HUES6 (cell line): ENCODE measurements around the gene USHBP1.
A peak's percentile ranks its signal among the peaks of the same experiment; 100 is the strongest.

Source experiments
- H3K27ac ChIP-seq: 2 replicates; pipeline ENCODE4 v1.7.0; 2013; ENCODE audit warnings: low read depth, mild to moderate bottlenecking, low read length, inconsistent platforms
- H3K27me3 ChIP-seq: 2 replicates; pipeline ENCODE4 v1.6.1; 2013; ENCODE audit warnings: low read length; ENCODE audit not compliant: control insufficient read depth, insufficient read depth
- H3K36me3 ChIP-seq: 2 replicates; pipeline ENCODE4 v1.6.1; 2013; ENCODE audit warnings: low read length; ENCODE audit not compliant: control insufficient read depth, insufficient read depth
- H3K4me1 ChIP-seq: 2 replicates; pipeline ENCODE4 v1.6.1; 2013; ENCODE audit warnings: low read length; ENCODE audit not compliant: control insufficient read depth, insufficient read depth
- H3K4me3 ChIP-seq: 2 replicates; pipeline ENCODE4 v1.5.1; 2013; ENCODE audit warnings: low read depth, low read length
- H3K9ac ChIP-seq: one replicate; pipeline ENCODE4 v1.6.1; 2013; ENCODE audit warnings: mild to moderate bottlenecking, low read length
- H3K9me3 ChIP-seq: 2 replicates; pipeline ENCODE4 v1.6.1; 2013; ENCODE audit warnings: low read depth, low read length; ENCODE audit not compliant: control insufficient read depth, insufficient read depth

USHBP1 gene

DNA sequence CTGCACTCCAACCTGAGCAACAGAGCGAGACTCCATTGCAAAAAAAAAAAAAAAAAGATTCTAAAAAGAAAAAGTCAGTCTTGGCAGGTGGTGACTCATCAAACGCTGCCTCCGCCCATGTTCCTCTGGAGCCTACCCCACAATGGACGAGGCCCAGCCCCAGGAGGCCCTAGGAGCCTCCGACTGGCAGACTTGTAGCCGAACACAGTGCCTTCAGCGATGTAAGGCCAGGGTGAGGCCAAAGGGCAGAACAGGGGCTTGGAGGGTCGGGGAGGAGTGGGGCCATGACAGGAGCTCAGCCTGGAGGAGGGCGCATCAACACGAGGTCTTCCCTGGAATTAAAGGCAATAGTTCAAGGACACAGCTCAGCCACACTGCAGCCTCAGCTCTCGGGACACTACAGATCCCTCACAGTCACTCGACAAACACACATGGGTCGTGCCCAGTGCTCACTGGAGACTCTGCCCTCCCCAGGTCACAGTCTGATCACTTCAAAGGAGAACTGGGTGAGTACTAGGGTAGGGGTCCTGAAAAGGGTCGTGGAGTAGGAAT, 44.3 kb downstream of the USHBP1 start:
- no peaks in the 10 kb centered on the region for H3K9me3 ChIP-seq
- no peak overlapping the region for H3K4me3 ChIP-seq
- no peaks in the 10 kb centered on the region for H3K27me3 ChIP-seq
- no peak overlapping the region for H3K27ac ChIP-seq
- H3K36me3 ChIP-seq, result peaks cover 20% of the 10 kb centered on the region
- no peak overlapping the region for H3K9ac ChIP-seq
- peaks cover 12% of the 10 kb centered on the region; the same call in 1 of the 2 replicates for H3K4me1 ChIP-seq

- peaks cover 12% of the 10 kb centered on the region; the same call in 1 of the 2 replicates for H3K4me1 ChIP-seq
- no peaks in the 10 kb centered on the region for H3K9me3 ChIP-seq
- no peak overlapping the region for H3K27ac ChIP-seq
- peaks cover 20% of the 10 kb centered on the region for H3K36me3 ChIP-seq
- no peak overlapping the region for H3K9ac ChIP-seq
- H3K27me3 ChIP-seq, result no peaks in the 10 kb centered on the region
- H3K4me3 ChIP-seq, result no peak overlapping the region
These were observed 45.3 kb downstream of the USHBP1 start for GRCh38 chr19:17219286-17219685.

- Histone ChIP-seq H3K36me3 (peaks cover 31% of the 10 kb centered on the region), H3K4me3 (peak overlapping the region; percentile 85), H3K27ac (no peak overlapping the region)
These were observed 48.4 kb downstream of the USHBP1 start for GRCh38 chr19:17216058-17216670.

DNA sequence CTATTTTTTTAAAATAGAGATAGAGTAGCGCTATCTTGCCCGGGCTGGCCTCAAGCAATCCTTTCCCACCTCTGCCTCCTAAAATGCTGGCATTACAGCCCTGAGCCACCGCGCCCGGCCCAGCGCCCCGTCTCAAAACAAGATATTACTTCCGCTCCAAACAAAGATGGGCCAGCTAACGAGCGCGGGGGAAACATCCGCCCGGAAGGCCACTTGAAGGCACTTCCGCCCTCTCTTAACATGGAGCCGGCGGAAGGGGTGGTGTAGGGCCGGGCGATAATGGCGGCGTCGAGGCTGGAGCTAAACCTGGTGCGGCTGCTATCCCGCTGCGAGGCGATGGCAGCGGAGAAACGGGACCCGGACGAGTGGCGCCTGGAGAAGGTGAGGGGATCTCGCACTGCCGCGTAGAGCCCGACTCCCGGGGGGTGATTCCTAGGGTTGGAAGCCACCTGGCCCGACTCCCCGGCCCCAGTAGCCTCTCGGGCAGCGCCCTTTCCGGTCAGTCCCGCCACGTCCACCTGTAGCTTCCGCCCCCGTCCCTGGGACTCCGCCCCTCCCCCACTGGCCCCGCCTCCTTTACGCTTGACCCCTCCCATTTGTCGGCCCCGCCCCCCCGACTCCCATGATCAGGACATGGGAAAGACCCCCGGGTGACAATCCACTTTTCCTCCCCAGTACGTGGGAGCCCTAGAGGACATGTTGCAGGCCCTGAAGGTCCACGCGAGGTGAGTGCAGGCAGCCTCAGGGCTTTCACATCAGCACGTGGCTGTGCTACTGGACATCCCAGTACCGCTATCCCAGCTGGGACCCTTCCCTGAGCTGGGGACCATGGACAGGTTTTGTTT, 49.2 kb downstream of the USHBP1 start, which contains the start of gene USE1:
TSS of gene USE1 (plus strand) at position 231 of the 845 bp plus-strand sequence. CDS start at position 280, 49 bp downstream.
- Histone ChIP-seq H3K27ac (peak within 1 kb of the TSS; percentile 94), H3K4me1 (peaks cover 11% of the 10 kb centered on the region; the same call in 1 of the 2 replicates), H3K27me3 (no peaks in the 10 kb centered on the region), H3K9me3 (no peaks in the 10 kb centered on the region), H3K4me3 (peak within 1 kb of the TSS; percentile 85), H3K36me3 (peaks cover 36% of the 10 kb centered on the region), H3K9ac (peak within 1 kb of the TSS; percentile 94)

More at GRCh38 chr19:17216058-17216670, 48.4 kb downstream of the USHBP1 start:
- Histone ChIP-seq H3K4me1 (peaks cover 12% of the 10 kb centered on the region; the same call in 1 of the 2 replicates), H3K9me3 (no peaks in the 10 kb centered on the region), H3K9ac (no peak overlapping the region), H3K27me3 (no peaks in the 10 kb centered on the region)

- no peaks in the 10 kb centered on the region for H3K9me3 ChIP-seq
- H3K4me3 ChIP-seq, result peak overlapping the region; percentile 85
- H3K27ac ChIP-seq, result peak overlapping the region; percentile 94
- peaks cover 39% of the 10 kb centered on the region for H3K36me3 ChIP-seq
- H3K9ac ChIP-seq, result peak overlapping the region; percentile 94
- no peaks in the 10 kb centered on the region for H3K27me3 ChIP-seq
- H3K4me1 ChIP-seq, result peaks cover 12% of the 10 kb centered on the region
These were observed 49.9 kb downstream of the USHBP1 start for GRCh38 chr19:17214508-17215126.

GRCh38 chr19:17213334-17213733, 51.2 kb downstream of the USHBP1 start:
- no peak overlapping the region for H3K27ac ChIP-seq
- no peak overlapping the region for H3K4me3 ChIP-seq
- no peaks in the 10 kb centered on the region for H3K9me3 ChIP-seq
- H3K9ac ChIP-seq, result no peak overlapping the region
- peaks cover 32% of the 10 kb centered on the region for H3K36me3 ChIP-seq
- no peaks in the 10 kb centered on the region for H3K27me3 ChIP-seq
- peaks cover 17% of the 10 kb centered on the region for H3K4me1 ChIP-seq

DNA sequence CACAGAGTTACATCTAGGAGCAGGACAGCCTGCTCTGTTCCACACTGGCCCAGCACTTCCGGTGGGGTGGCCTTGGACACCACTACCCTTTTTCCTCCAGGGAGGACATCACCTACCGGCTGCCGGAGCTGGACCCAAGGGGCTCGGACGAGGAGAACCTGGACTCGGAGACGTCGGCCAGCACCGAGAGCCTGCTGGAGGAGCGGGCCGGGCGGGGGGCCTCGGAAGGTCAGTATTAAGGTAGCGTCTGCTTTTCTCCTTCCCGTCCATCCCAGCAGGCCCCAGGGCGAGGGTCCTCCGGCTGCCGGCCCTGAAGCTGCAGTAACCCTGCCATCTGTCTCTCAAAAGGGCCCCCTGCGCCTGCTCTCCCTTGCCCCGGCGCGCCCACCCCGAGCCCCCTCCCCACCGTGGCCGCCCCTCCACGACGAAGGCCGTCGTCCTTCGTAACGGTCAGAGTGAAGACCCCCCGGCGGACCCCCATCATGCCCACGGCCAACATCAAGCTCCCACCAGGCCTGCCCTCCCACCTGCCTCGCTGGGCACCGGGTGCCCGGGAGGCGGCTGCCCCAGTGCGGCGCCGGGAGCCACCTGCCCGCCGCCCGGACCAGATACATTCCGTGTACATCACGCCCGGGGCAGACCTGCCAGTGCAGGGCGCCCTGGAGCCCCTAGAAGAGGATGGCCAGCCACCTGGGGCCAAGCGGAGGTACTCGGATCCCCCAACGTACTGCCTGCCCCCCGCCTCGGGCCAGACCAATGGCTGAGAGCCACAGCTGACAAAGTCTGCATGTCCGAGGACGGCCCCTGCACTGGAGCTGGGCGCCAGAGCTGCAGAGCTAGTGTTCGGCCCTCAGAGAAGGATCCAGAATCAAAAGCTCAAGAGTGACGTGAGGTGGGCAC, 52.7 kb downstream of the USHBP1 start:
- Histone ChIP-seq H3K27ac (no peak overlapping the region), H3K27me3 (no peaks in the 10 kb centered on the region), H3K4me3 (no peak overlapping the region), H3K9me3 (no peaks in the 10 kb centered on the region), H3K36me3 (peaks cover 24% of the 10 kb centered on the region), H3K4me1 (peaks cover 17% of the 10 kb centered on the region), H3K9ac (no peak overlapping the region)

DNA sequence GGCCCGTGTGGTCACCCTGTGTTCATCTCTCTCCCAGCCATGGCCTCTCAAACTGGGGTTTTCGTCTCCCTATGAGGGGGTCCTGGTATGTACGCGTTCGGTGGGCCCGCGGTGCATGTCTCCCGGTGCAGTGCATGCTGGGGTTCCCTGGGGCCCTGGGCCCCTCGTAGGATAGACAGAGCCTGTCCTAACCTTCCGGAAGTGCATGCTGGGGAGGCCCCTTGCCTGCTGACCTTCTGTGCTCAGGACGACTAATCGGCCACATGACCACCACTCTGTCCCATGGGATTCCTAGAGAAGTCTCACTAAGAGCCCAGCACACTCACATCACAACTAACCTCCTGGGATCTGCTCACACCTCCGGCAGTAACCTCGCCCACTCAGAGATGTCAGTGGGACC, 54.2 kb downstream of the USHBP1 start:
- peaks cover 38% of the 10 kb centered on the region for H3K36me3 ChIP-seq
- no peak overlapping the region for H3K27ac ChIP-seq
- no peak overlapping the region for H3K9ac ChIP-seq
- peaks cover 9% of the 10 kb centered on the region for H3K4me1 ChIP-seq
- no peaks in the 10 kb centered on the region for H3K27me3 ChIP-seq
- H3K9me3 ChIP-seq, result no peaks in the 10 kb centered on the region
- H3K4me3 ChIP-seq, result no peak overlapping the region

GRCh38 chr19:17209126-17210036, 55.2 kb downstream of the USHBP1 start:
- H3K9me3 ChIP-seq, result no peaks in the 10 kb centered on the region
- 0 out of 2 replicates have a peak overlapping the region, but pooled peaks have one; percentile 23 for H3K4me3 ChIP-seq
- H3K9ac ChIP-seq, result no peak overlapping the region
- H3K4me1 ChIP-seq, result peaks cover 9% of the 10 kb centered on the region
- peaks cover 38% of the 10 kb centered on the region for H3K36me3 ChIP-seq
- H3K27ac ChIP-seq, result no peak overlapping the region
- H3K27me3 ChIP-seq, result no peaks in the 10 kb centered on the region
